GM12878 (cell line): ENCODE measurements around the gene RPL19. TPM values are rescaled to one million over a fixed set of nuclear protein-coding genes. Genes with fewer than 3 reads are reported as not detected.

ENCODE experiments used
- ATAC-seq: fragments of 200-7000 bp; cut with Tn5 transposase; 3 replicates; pipeline ENCODE4 v1.9.1; 2020; ENCODE audit warnings: mild to moderate bottlenecking, moderate library complexity
- BruUV-seq: library from RNA; stranded (reverse); fragments of 400-500 nt; replicated peaks from 2 replicates; lab custom pipeline; 2021; lab: Mats Ljungman, UMichigan
- CTCF ChIA-PET: fragments of 300-600 bp; sonication (Branson Sonifier 250); formaldehyde crosslinking; extraction: SDS; loops from one replicate; lab custom pipeline; 2021; ENCODE audit warnings: inconsistent platforms; lab: Yijun Ruan, JAX
- POLR2A ChIA-PET: fragments of 350-600 bp; formaldehyde crosslinking; extraction: SDS; loops from one replicate; lab custom pipeline; 2021; ENCODE audit warnings: inconsistent platforms; lab: Charles Lee
- RAD21 ChIA-PET: fragments of 300-600 bp; sonication (Branson Sonifier 250); formaldehyde crosslinking; loops from one replicate; lab custom pipeline; 2023; ENCODE audit warnings: antibody characterized with exemption; ENCODE audit not compliant: unreplicated experiment; lab: Charles Lee
- SMC1A ChIA-PET: fragments of 300-600 bp; sonication (Branson Sonifier 250); formaldehyde crosslinking; loops from one replicate; lab custom pipeline; 2023; ENCODE audit not compliant: unreplicated experiment, uncharacterized antibody; lab: Charles Lee
- DNase-seq: peaks from one replicate; pipeline ENCODE4 v3.0.0-alpha.2; 2011; ENCODE audit warnings: low read depth, low spot score
- FAIRE-seq: peaks from 3 replicates; lab custom pipeline; 2011; peaks lifted over from hg19 to GRCh38; lab: Jason Lieb, UNC
- H2AFZ ChIP-seq: 2 replicates; pipeline ENCODE4 v1.6.0; 2011; ENCODE audit warnings: low read depth, low read length, control low read depth; ENCODE audit not compliant: control insufficient read depth
- H3K27ac ChIP-seq: 2 replicates; pipeline ENCODE4 v1.5.1; 2011; ENCODE audit warnings: control low read depth; ENCODE audit not compliant: control insufficient read depth, insufficient read depth
- H3K27me3 ChIP-seq, 2 experiments: replicated peaks in 1 of 2; 2 replicates each; pipeline versions ENCODE4 v1.6.0 to v1.6.1; 2011; ENCODE audit warnings: low read length in 1 of 2; ENCODE audit not compliant: control insufficient read depth in 2 of 2, insufficient read depth in 2 of 2
- H3K36me3 ChIP-seq, 2 experiments: 2 replicates each; pipeline ENCODE4 v1.5.1; 2011; ENCODE audit warnings: low read length in 1 of 2; ENCODE audit not compliant: control insufficient read depth in 2 of 2, insufficient read depth in 2 of 2
- H3K4me1 ChIP-seq: 2 replicates; pipeline ENCODE4 v1.6.1; 2011; ENCODE audit warnings: mild to moderate bottlenecking, low read length, moderate library complexity, mixed read lengths; ENCODE audit not compliant: control insufficient read depth, insufficient read depth
- H3K4me2 ChIP-seq: 2 replicates; pipeline ENCODE4 v1.6.0; 2011; ENCODE audit warnings: control low read depth; ENCODE audit not compliant: control insufficient read depth, insufficient read depth
- H3K4me3 ChIP-seq: fragments of 200-600 bp; sonication (generic); 2 replicates; pipeline ENCODE4 v1.5.1; 2016
- H3K79me2 ChIP-seq: 2 replicates; pipeline ENCODE4 v1.6.0; 2011; ENCODE audit warnings: low read length; ENCODE audit not compliant: control insufficient read depth, insufficient read depth
- H3K9ac ChIP-seq: 2 replicates; pipeline ENCODE4 v1.8.0; 2011; ENCODE audit warnings: low read length, control low read depth, mixed read lengths; ENCODE audit not compliant: control insufficient read depth, insufficient read depth
- H3K9me3 ChIP-seq: replicated peaks from 3 replicates; pipeline ENCODE4 v1.5.1; 2011; ENCODE audit warnings: mild to moderate bottlenecking, low read length; ENCODE audit not compliant: control insufficient read depth, insufficient read depth
- H4K20me1 ChIP-seq: 2 replicates; pipeline ENCODE4 v1.6.0; 2011; ENCODE audit not compliant: control insufficient read depth, insufficient read depth
- FOS ChIP-seq: IDR thresholded peaks from 3 replicates; pipeline ENCODE4 v1.6.1; 2011; ENCODE audit warnings: borderline replicate concordance; ENCODE audit not compliant: insufficient read length; ENCODE audit errors: extremely low read depth
- MYB ChIP-seq: fragments of 150-350 bp; IDR thresholded peaks from 2 replicates; pipeline ENCODE4 v1.6.1; 2014; ENCODE audit warnings: mild to moderate bottlenecking, low read depth, low read length, borderline replicate concordance
- NFYB ChIP-seq: IDR thresholded peaks from 2 replicates; pipeline ENCODE4 v1.6.1; 2011; ENCODE audit warnings: low read depth, mild to moderate bottlenecking, low read length, improper control_type of control experiment, moderate library complexity; ENCODE audit not compliant: insufficient read depth
- PML ChIP-seq: IDR thresholded peaks from 2 replicates; pipeline ENCODE4 v1.6.1; 2012; ENCODE audit warnings: low read length, inconsistent platforms
- RAD51 ChIP-seq: fragments of 450-650 bp; IDR thresholded peaks from 2 replicates; pipeline ENCODE4 v1.6.1; 2016; ENCODE audit warnings: moderate library complexity, mild to moderate bottlenecking, inconsistent platforms
- RELA ChIP-seq: fragments of 450-650 bp; IDR thresholded peaks from 2 replicates; pipeline ENCODE4 v1.8.0; 2014; ENCODE audit warnings: borderline replicate concordance; ENCODE audit not compliant: partially characterized antibody
- REST ChIP-seq: IDR thresholded peaks from 2 replicates; pipeline ENCODE4 v1.6.1; 2012; ENCODE audit warnings: mild to moderate bottlenecking, low read depth, low read length
- RUNX3 ChIP-seq: IDR thresholded peaks from 2 replicates; pipeline ENCODE4 v1.6.1; 2012; ENCODE audit warnings: low read length, inconsistent platforms
- SREBF1 ChIP-seq: IDR thresholded peaks from 2 replicates; pipeline ENCODE4 v1.6.1; 2012; ENCODE audit warnings: mild to moderate bottlenecking, low read length
- YY1 ChIP-seq: IDR thresholded peaks from 2 replicates; pipeline ENCODE4 v1.6.1; 2011; ENCODE audit warnings: low read depth, mild to moderate bottlenecking, low read length
- ZBTB33 ChIP-seq: fragments of 450-650 bp; IDR thresholded peaks from 2 replicates; pipeline ENCODE4 v1.6.1; 2017; ENCODE audit warnings: mild to moderate bottlenecking
- ZBTB4 ChIP-seq: fragments of 450-650 bp; formaldehyde crosslinking; IDR thresholded peaks from 2 replicates; pipeline ENCODE4 v1.4.0; 2022; ENCODE audit warnings: mild to moderate bottlenecking, moderate library complexity
- ZNF217 ChIP-seq: fragments of 450-650 bp; IDR thresholded peaks from 2 replicates; pipeline ENCODE4 v1.6.1; 2017; ENCODE audit warnings: antibody characterized with exemption, mild to moderate bottlenecking
- ZNF384 ChIP-seq: IDR thresholded peaks from 2 replicates; pipeline ENCODE4 v1.6.1; 2012; ENCODE audit warnings: low read depth, mild to moderate bottlenecking, low read length, improper control_type of control experiment, borderline replicate concordance
- WGBS: methylation state at CpG from one replicate; pipeline ENCODE4 v1.1.6; 2016; ENCODE audit warnings: low lambda C conversion rate; ENCODE audit not compliant: insufficient replicate concordance, insufficient coverage; ENCODE audit errors: missing lambda C conversion rate; 5-methylcytosine and 5-hydroxymethylcytosine counted together
- in situ Hi-C: fragments of 300-500 bp; cut with MboI; formaldehyde crosslinking; loops from 9 replicates; pipeline ENCODE4 v1.14.3; 2018; ENCODE audit warnings: mixed read lengths
- intact Hi-C: fragments of 100-400 bp; cut with micrococcal nuclease; formaldehyde crosslinking; loops from one replicate; pipeline ENCODE4 v1.14.2; 2022; ENCODE audit not compliant: unreplicated experiment
- polyA plus RNA-seq, 11 experiments: library from polyadenylated mRNA; depleted of rRNA in 4 of 11; unstranded in 6 of 11; stranded (reverse) in 5 of 11; fragments of >200 nt; fragmentation: Nextera tagmentation in 4 of 11; fragmentation: Illumina TruSeq in 1 of 11; extraction: Ambion mirVana in 4 of 11; extraction: Trizol in 1 of 11; gene quantifications; 1 replicate in 1 of 11; 2 replicates in 10 of 11; pipeline versions ENCODE4 v1.2.1 to v1.2.3, GENCODE V29; 2011 to 2016; ENCODE audit warnings: inconsistent platforms in 2 of 11, missing spikeins in 2 of 11, low read depth in 1 of 11
- total RNA-seq, 4 experiments: library from RNA; depleted of rRNA in 3 of 4; stranded (reverse); fragments of >200 nt in 3 of 4; fragmentation: Illumina TruSeq in 1 of 4; extraction: Trizol in 1 of 4; gene quantifications; 2 replicates each; pipeline versions ENCODE4 v1.2.1 to v1.2.3, GENCODE V29; 2013 to 2021

The RPL19 gene
- total and polyA plus RNA-seq, 10 of the 15 experiments (the other 5 are each of a cell fraction or from before 2014, with no cell fraction given), result 1,862 to 5,536 (median 3,836) TPM

GRCh38 chr17:39174920-39175694 is 25.0 kb upstream of the RPL19 start:
- FAIRE-seq (peak; percentile 47), ATAC-seq (peak; percentile 93), DNase-seq (no peak)
- Histone ChIP-seq H2AFZ (no peak overlapping the region), H3K27me3 (no peaks in the 10 kb centered on the region), H4K20me1 (no peaks in the 10 kb centered on the region), H3K9ac (no peak overlapping the region), H3K4me3 (no peak overlapping the region), H3K4me2 (no peak overlapping the region), H3K79me2 (no peaks in the 10 kb centered on the region), H3K4me1 (no peaks in the 10 kb centered on the region), H3K27ac (no peak overlapping the region), H3K36me3 (peaks cover 2 to 4% of the 10 kb centered on the region in 2 experiments; a peak in 2 of 4 replicates), H3K9me3 (no peaks in the 10 kb centered on the region)
- ChIA-PET POLR2A (interaction anchor here (2.2 kb wide), 1 partner anchor 10 kb away, joined by 10 read pairs; no protein-coding TSS in a partner anchor), RAD21 (interaction anchor here (0.9 to 3.4 kb wide), 8 partner anchors 8 to 304 kb away, joined by 3 to 37 read pairs (median 4); no protein-coding TSS in a partner anchor), SMC1A (interaction anchor here (0.5 to 3.9 kb wide), 6 partner anchors 9 to 509 kb away, joined by 3 to 26 read pairs (median 6); partner anchors contain the start of gene ARL5C), CTCF (interaction anchor here (0.6 to 8.9 kb wide), 31 partner anchors 8 to 768 kb away, joined by 3 to 117 read pairs (median 4); partner anchors contain the start of genes ARL5C, PLXDC1 and RPL19)
- no TSS peak for BruUV-seq
- 52% methylated on average over 35 of the region's 35 CpGs for WGBS
- intact Hi-C loops (no loop called here), in situ Hi-C loops (no loop called here)
- TF ChIP-seq ZNF384 (no peak), ZBTB33 (no peak), NFYB (no peak), SREBF1 (no peak), ZNF217 (no peak), RELA (no peak), FOS (no peak), RUNX3 (0 out of 2 replicates have a peak, but pooled peaks have one; percentile 18), MYB (no peak), ZBTB4 (CRISPR knock-in tag) (no peak), REST (no peak), RAD51 (no peak), YY1 (0 out of 2 replicates have a peak, but pooled peaks have one; percentile 24), PML (no peak)
